ENCODE results near the gene OXNAD1.

DNA sequence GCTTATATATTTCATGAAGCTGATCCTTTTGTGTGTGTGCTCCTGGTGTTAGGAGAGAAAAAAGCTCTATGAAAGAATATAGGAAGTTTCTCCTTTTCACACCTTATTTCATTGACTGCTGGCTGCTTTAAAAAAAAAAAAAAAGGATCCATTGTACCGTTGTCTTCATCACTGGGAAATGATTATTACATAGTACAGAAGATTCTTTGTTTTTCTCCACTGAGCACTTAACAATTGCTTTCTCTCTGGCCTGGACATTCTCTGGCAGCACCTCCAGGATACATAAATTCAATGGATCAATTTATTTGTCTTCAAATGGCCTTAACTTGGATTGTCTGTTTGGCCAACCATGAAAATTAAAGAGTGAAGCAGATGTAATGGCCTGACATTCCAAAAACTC is 37.4 kb upstream of the OXNAD1 start:
- TF ChIP-seq, protein P1, sequence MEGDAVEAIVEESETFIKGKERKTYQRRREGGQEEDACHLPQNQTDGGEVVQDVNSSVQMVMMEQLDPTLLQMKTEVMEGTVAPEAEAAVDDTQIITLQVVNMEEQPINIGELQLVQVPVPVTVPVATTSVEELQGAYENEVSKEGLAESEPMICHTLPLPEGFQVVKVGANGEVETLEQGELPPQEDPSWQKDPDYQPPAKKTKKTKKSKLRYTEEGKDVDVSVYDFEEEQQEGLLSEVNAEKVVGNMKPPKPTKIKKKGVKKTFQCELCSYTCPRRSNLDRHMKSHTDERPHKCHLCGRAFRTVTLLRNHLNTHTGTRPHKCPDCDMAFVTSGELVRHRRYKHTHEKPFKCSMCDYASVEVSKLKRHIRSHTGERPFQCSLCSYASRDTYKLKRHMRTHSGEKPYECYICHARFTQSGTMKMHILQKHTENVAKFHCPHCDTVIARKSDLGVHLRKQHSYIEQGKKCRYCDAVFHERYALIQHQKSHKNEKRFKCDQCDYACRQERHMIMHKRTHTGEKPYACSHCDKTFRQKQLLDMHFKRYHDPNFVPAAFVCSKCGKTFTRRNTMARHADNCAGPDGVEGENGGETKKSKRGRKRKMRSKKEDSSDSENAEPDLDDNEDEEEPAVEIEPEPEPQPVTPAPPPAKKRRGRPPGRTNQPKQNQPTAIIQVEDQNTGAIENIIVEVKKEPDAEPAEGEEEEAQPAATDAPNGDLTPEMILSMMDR (IDR thresholded peaks at IDR 0.05; ENCODE audit: low read length), result no peak
- TF ChIP-seq EZH2phosphoT487 (IDR thresholded peaks at IDR 0.05; ENCODE audit: low read length), result no peak

Measured in MM.1S (cell line).